Measurements from ENCODE around the gene HNRNPL. TPM values are rescaled to one million over a fixed set of nuclear protein-coding genes. Genes with fewer than 3 reads are reported as not detected.

HNRNPL gene
- total and polyA plus RNA-seq, 2 of the 8 experiments (the other 6 are each of a cell fraction or from before 2014, with no cell fraction given) = 404 to 779 TPM

- H4K20me1 ChIP-seq (replicated peaks in 1 of 2; ENCODE audit: control insufficient read depth in 1 of 2, insufficient read depth in 2 of 2, low read length in 2 of 2) = no peaks in the 10 kb centered on the region
- no peaks in the 10 kb centered on the region for H3K27me3 ChIP-seq (replicated peaks in 1 of 4; ENCODE audit: control insufficient read depth in 3 of 4, extremely low read depth in 1 of 4, insufficient read depth in 3 of 4, low read length in 3 of 4)
- no peak overlapping the region; a peak in 1 of 4 replicates for H3K4me2 ChIP-seq (ENCODE audit: insufficient read depth in 1 of 2, low read depth in 2 of 2, low read length in 2 of 2)
- H3K79me1 ChIP-seq (ENCODE audit: low read depth, low read length) = no peaks in the 10 kb centered on the region
- no peak overlapping the region for H4K5ac ChIP-seq (ENCODE audit: insufficient read length, low read depth, low read length)
- H2AFZ ChIP-seq (ENCODE audit: low read length) = no peak overlapping the region
- H3K56ac ChIP-seq (replicated peaks; ENCODE audit: insufficient read length, low read depth, low read length) = no peak overlapping the region
- H3K18ac ChIP-seq (ENCODE audit: extremely low read depth, low read length) = no peak overlapping the region
- H3K9ac ChIP-seq (replicated peaks in 1 of 4; ENCODE audit: extremely low read depth in 1 of 4, low read depth in 3 of 4, low read length in 3 of 4) = no peak overlapping the region
- ChIA-PET CTCF (ENCODE audit: partially characterized antibody) (interaction anchor here (0.5 to 7.0 kb wide), 10 partner anchors 9 to 309 kb away, joined by 3 to 97 read pairs (median 4); no protein-coding TSS in a partner anchor), POLR2A (ENCODE audit: partially characterized antibody) (interaction anchor here (0.6 to 6.1 kb wide), 10 partner anchors 9 to 48 kb away, joined by 3 to 35 read pairs (median 4); no protein-coding TSS in a partner anchor)
- no peaks in the 10 kb centered on the region for H3K9me3 ChIP-seq (ENCODE audit: insufficient read depth in 2 of 2, low read depth in 1 of 2, low read length in 1 of 2)
- H2BK5ac ChIP-seq (ENCODE audit: low read depth, low read length) = no peak overlapping the region
- H2AK5ac ChIP-seq (ENCODE audit: low read depth, low read length) = peak overlapping the region; percentile 53; the same call in 1 of the 2 replicates
- DNase-seq (ENCODE audit: low read depth in 1 of 2, low spot score in 2 of 2) (no peak), FAIRE-seq (no peak)
- H2BK15ac ChIP-seq (ENCODE audit: low read length) = no peak overlapping the region
- peaks cover 0 to 8% (median 3%) of the 10 kb centered on the region in 4 experiments; a peak in 6 of 7 replicates for H3K4me1 ChIP-seq (replicated peaks in 1 of 4; ENCODE audit: control insufficient read depth in 3 of 4, insufficient read depth in 4 of 4, low read length in 3 of 4)
- no peak overlapping the region for H2BK20ac ChIP-seq (ENCODE audit: low read length)
- H4K91ac ChIP-seq (replicated peaks; ENCODE audit: insufficient read length, low read length) = no peak overlapping the region
- H3K27ac ChIP-seq (ENCODE audit: low read depth, low read length) = no peak overlapping the region
- H2BK120ac ChIP-seq (replicated peaks; ENCODE audit: low read depth, low read length) = no peak overlapping the region
- H3K4ac ChIP-seq (replicated peaks; ENCODE audit: insufficient read length, low read depth, low read length) = no peak overlapping the region
- no peaks in the 10 kb centered on the region for H3K36me3 ChIP-seq (ENCODE audit: control insufficient read depth in 2 of 4, insufficient read depth in 4 of 4, low read length in 3 of 4)
- no peak overlapping the region for H3K23ac ChIP-seq (ENCODE audit: insufficient read length)
- H3K23me2 ChIP-seq (ENCODE audit: low read depth, low read length) = no peaks in the 10 kb centered on the region
- H3K14ac ChIP-seq (ENCODE audit: insufficient read length) = no peak overlapping the region
- no peak overlapping the region for H2BK12ac ChIP-seq (ENCODE audit: low read depth, low read length)
- H4K8ac ChIP-seq (ENCODE audit: extremely low read depth, insufficient read depth, low read length) = peak overlapping the region; percentile 72; the same call in 1 of the 2 replicates
- 88% methylated on average over 16 of the region's 16 CpGs; no CpG with 5 or more reads in 1 of the 2 experiments for WGBS, 2 experiments (ENCODE audit: extremely low coverage in 1 of 2, insufficient coverage in 1 of 2, insufficient read length in 1 of 2, insufficient replicate concordance in 2 of 2, low coverage in 1 of 2, low lambda C conversion rate in 2 of 2, missing lambda C conversion rate in 1 of 2)
- H3K4me3 ChIP-seq (ENCODE audit: extremely low read depth in 1 of 4, insufficient read depth in 2 of 4, low read depth in 3 of 4, low read length in 4 of 4) = no peak overlapping the region
- no peaks in the 10 kb centered on the region for H3K79me2 ChIP-seq (ENCODE audit: control insufficient read depth in 1 of 2, insufficient read depth in 2 of 2, low read length in 2 of 2)
- TF ChIP-seq BCL11A (IDR thresholded peaks at IDR 0.05; ENCODE audit: low read depth in 2 of 2, low read length in 2 of 2) (no peak), KDM4A (IDR thresholded peaks at IDR 0.05; ENCODE audit: low read depth, low read length, severe bottlenecking) (no peak), CTCF (IDR thresholded peaks at IDR 0.05; ENCODE audit: control extremely low read depth in 1 of 3, insufficient read depth in 1 of 3, low read depth in 1 of 3, low read length in 3 of 3) (peak in 2 of 3 experiments; percentile 19 to 28; a peak in 2 of 4 replicates), KDM5A (IDR thresholded peaks at IDR 0.05; ENCODE audit: low read length) (no peak), SIN3A (conservative IDR thresholded peaks at IDR 0.05 in 1 of 2, IDR thresholded peaks at IDR 0.05 in 1 of 2; ENCODE audit: low read depth in 1 of 2, low read length in 2 of 2) (no peak), TEAD4 (IDR thresholded peaks at IDR 0.05; ENCODE audit: low read depth, low read length) (no peak), RAD21 (IDR thresholded peaks at IDR 0.05 in 1 of 2, conservative IDR thresholded peaks at IDR 0.05 in 1 of 2; ENCODE audit: low read depth in 2 of 2, low read length in 2 of 2) (peak in 1 of 2 experiments; percentile 29; a peak in 2 of 4 replicates)
These were observed 29.0 kb upstream of the HNRNPL start for GRCh38 chr19:38878575-38879399.

Measured in H1 (cell line).